ENCODE results near the gene FAM53C. TPM values are rescaled to one million over a fixed set of nuclear protein-coding genes. Genes with fewer than 3 reads are reported as not detected.
A peak's percentile ranks its signal among the peaks of the same experiment; 100 is the strongest.
"Not testable (repeated sequence)": the region's sequence is repeated elsewhere in the genome, so short reads cannot be mapped to it uniquely, and the experiment has no call there.

FAM53C gene
- total RNA-seq, 1 donor from 2014 or later, result 29.2 TPM

DNA sequence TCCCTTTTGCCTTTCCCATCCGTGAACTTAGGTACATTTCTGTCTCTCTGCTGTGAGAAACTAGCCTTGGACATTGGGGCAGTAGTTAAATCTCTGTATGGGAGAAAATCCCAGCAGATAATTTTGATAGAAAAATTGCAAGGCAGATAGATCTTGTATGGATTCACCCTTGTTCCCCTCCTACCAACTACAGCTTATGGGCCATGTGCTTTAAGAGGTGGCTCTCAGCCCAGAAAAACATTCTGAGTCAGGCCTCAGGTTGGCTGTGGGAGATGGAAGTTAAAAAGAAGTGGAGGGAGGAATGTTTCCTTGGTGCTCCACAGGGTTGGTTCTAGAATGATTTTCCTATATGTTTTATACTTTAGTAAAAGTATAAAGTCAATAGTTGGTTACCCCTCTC is 13.0 kb downstream of the FAM53C start:
- peak; percentile 47 for DNase-seq (ENCODE audit: low read depth)

DNA sequence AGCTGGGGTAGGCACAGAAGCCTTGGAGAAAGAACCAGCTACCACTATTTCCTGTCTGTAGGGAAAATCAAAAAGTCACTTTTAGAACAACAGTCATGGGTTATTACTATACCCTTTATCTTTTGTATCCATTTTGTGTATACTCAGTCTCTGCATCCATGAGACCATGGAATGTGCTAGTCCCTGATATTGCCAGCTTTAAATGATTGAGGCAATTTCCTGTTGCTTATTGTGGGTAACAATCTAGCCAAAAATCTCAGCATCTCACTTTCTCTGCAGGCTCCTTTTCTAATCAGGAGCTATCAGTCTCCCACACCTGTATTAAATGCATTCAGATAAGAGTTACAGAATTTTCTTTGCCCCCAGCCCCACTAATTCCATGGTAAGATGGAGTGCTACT is 13.5 kb downstream of the FAM53C start:
- DNase-seq (ENCODE audit: low read depth), result no peak

DNA sequence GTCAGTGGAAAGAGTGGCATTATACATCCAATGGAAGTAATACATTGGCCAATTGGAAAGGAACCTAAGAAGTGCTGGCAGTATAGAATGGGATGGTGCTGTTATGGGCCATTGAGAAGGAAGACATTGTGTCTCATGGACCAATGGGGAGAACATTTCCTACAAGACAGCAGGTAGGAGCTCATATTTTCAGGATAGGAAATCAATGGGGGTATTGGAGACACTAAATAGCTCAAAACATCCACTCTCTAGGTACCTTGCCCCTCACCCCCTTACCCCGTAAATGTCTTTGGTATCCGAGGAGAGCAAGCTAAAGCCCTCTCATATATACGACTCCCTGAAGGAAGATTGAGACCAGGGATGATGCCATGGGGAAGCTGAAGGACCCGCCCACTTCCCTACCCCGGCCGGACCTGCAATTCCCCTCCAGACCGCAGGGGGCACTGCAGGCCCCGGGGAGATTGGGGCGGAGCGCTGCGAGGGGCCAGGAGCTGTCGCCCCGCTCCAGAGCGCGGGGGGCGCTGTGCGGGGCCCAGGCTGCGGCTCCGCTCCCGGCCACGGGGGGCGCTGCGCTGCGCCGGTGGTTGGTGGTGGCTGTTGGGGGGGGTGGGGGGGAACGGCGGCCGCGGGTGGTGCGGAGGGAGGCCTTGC is 14.1 kb downstream of the FAM53C start, which contains the start of gene KDM3B:
KDM3B (plus strand) TSS at position 615 of the 651 bp plus-strand sequence. CDS start 111 bp downstream, outside the sequence.
- peak; percentile 44 for DNase-seq (ENCODE audit: low read depth)

DNA sequence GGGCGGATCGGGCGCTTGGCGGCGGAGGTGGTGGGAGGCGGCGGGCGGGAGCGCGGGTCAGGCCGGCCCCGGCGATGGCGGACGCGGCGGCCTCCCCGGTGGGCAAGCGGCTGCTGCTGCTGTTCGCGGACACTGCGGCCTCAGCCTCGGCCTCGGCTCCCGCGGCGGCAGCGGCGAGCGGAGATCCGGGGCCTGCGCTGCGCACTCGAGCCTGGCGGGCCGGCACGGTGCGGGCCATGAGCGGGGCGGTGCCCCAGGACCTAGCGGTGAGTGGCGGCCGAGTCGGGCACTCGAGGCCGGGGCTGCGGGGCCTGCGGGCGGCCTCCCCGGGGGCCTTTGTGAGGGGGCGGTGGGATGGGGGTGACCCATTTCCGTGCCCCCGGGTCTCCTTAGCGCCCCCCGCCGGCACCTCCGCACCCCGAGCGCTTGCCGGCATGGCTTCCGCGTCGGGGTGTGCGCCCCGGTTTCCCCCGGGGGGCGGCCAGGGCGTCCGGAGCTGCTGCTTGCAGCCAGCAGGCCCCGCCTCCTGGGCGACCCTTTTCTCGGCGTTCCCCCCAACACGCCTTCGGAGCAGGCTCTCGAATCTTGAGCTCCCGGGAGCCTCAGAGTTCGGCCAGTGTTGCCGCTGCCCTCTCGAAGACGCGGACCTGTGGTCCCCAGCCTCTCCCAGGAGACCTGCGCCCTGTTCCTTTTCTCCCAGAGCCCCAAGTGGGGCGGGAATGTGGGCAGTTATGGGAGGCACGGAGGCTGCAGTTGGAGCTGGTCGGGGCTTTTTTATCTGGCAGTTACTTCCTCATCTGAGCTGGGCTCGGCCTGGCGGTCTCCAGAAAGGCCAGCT is 14.9 kb downstream of the FAM53C start:
- DNase-seq (ENCODE audit: low read depth), result no peak

- DNase-seq (ENCODE audit: low read depth), result peak; percentile 35
These were observed 15.6 kb downstream of the FAM53C start for GRCh38 chr5:138353560-138354080.

- DNase-seq (ENCODE audit: low read depth), result no peak
These were observed 16.3 kb downstream of the FAM53C start for GRCh38 chr5:138354387-138354786.

DNA sequence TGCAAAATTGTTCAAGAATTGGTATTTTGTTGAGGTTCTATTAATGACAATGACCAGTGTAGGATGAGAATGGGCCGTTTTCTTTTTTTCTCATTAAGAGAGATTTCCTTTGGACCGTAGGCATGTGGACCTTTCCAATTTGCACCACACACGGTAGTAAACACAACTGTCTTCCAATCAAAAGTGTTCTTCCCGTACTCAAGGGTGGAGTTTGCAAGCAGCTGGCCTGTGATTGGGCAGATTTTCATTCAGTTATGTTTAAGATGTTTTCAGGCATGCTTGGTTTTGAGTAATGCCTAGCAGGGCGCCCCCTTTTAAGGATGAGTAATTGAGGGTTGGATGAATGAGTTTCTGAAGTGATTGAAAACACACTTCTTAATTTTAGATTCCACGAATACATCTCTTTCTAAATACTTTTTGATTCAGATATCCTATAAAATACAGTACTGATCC is 16.9 kb downstream of the FAM53C start:
- peak; percentile 92 for DNase-seq (ENCODE audit: low read depth)

DNA sequence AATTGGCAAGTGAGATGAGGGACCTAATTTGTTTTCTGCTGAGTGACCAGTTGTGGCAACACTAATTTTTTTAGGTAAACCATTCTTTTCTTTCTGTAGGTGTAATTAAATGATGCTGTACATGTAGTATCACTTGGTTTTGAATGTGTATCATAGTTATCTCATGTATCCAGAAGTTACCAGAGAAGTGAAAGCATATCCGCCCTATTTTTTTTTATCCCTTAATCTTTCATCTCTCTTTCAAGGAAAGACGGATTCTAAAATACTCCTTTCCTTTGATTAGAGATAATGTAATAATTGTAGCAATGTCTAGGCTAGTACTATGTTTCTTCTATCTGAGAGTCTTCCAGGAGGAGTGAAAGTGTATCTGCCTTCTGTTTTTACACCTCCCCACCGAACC is 21.6 kb downstream of the FAM53C start:
- no peak for DNase-seq (ENCODE audit: low read depth)

DNA sequence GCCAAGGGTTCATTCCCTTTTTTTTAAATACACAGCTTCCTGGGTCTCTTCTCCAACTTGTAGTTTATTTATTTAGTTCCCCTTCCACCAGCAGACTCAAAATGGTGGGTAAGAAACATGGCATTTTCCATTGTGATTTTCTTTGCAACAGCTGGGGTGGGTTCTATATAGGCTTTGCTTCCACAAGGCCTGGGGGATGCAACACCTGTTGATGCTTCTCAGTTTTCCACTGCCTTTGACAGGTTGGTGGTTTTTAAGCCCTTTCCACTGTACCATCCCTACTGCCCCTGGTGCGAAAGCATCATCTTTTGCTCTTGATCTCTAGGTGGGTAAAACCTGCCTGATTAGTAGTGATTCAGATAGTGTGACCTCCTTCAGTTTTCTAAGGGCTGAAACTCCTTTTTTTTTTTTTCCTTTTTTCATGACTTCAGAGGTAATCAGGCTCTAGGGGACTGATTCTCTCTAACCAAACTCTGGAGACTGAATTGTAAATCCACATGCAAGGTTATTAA is 22.9 kb downstream of the FAM53C start:
- DNase-seq (ENCODE audit: low read depth), result no peak

- DNase-seq (ENCODE audit: low read depth), result no peak
These were observed 26.5 kb downstream of the FAM53C start for GRCh38 chr5:138364576-138364975.

GRCh38 chr5:138366632-138367382 is 28.7 kb downstream of the FAM53C start:
- no peak for DNase-seq (ENCODE audit: low read depth)

GRCh38 chr5:138369261-138369660 is 31.2 kb downstream of the FAM53C start:
- no peak for DNase-seq (ENCODE audit: low read depth)

DNA sequence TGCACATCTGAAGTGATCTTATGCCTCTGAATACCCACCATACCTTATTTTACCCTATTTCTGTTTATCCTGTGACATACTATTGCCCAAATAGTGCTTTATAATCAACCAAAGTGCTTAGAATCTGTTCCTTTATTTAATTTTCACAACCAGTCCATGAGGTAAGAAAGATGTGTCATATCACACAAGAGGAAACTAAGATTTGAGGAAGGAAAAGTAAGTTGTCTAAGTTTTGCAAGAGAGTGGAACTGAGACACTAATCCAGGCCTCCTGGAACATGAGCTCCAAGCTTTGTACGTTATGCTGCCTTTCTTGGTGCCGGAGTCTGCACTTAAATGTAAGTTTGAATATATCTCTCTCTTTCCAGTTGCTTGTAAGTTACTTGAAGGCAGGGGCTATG is 31.6 kb downstream of the FAM53C start:
- DNase-seq (ENCODE audit: low read depth), result no peak

DNA sequence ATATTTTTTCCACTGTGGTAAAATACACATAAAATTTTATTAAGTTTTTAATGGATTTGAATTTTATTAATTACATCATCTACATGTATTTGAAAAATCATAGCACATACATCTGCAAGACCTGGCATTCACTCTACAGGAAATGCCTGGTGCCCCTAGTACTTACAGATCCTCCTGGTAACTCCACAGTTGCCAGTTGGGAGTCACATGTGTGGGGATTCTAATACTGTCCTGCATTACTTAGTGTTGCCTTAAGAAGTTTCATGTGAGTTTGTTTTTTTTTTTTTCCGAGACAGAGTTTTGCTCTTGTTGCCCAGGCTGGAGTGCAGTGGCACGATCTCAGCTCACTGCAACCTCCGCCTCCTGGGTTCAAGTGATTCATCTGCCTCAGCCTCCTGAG is 32.5 kb downstream of the FAM53C start:
- DNase-seq (ENCODE audit: low read depth), result no peak

DNA sequence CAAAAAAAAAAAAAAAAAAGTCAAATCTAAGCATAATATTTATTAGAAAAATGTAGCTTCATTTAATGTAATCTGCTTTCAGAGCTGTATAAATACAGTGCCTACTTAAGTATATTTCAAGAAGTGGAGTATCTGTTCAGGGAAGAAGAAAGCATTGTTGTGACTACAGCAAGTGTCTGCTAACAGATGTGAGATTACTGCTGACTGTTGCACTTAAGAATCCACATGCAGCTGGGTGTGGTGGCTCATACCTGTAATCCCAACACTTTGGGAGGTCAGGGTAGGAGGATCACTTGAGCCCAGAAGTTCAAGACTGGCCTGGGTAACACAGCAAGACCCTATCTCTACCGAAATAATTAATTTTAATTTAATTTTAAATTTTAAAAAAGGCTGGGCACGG is 33.4 kb downstream of the FAM53C start:
- DNase-seq (ENCODE audit: low read depth), result no peak

- no peak for DNase-seq (ENCODE audit: low read depth)
These were observed 34.2 kb downstream of the FAM53C start for GRCh38 chr5:138372225-138372624.

DNA sequence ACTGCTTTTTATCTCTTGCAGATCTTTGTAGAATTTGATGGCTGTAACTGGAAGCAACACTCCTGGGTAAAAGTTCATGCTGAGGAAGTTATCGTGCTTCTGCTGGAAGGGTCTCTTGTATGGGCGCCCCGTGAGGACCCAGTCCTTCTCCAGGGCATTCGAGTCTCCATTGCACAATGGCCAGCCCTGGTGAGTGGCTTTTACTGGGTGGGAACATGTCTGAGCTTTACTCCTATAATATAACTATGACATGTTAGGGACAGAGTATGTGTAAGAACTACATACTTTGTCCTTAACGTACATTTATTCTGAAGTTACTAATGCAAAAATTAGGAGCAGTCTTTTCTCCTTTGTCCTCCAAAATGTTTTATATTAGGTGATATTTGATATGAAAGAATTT is 34.6 kb downstream of the FAM53C start:
- DNase-seq (ENCODE audit: low read depth), result no peak

DNA sequence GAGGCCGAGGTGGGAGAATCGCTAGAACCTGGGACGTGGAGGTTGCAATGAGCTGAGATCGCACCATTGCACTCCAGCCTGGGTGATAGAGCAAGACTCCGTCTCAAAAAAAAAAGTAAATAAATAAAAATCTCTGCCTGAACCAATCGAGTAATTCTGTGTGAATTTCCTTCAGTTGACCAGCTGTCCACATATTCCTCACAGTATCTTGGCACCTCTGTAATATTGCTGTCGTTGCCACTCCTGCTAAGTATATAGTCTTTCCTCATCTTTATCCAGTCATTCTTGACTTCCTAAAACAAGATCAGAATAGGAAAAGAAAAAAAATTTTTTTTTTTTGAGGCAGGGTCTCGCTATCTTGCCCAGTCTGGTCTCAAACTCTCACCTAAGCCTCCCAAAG is 44.3 kb downstream of the FAM53C start:
- no peak for DNase-seq (ENCODE audit: low read depth)

DNA sequence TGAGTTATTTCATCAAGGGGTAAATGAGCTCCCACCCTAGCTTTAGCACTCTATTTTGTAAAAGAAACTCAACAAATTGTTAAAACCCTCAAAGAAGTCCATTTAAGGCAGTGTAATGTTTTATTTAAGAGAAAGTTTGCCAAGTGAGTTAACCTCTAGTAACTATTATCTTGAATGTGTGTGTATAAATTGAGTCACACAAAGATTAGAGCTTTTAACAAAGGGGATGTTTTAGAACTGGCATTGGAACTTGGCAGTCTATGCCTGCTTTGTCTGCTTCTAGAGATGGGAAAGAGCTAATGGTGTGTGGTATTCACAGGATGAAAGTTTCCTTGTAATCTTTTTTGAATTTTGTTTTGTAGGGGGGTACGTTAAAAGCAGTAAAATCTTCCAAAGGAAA is 47.6 kb downstream of the FAM53C start:
- DNase-seq (ENCODE audit: low read depth), result no peak

DNA sequence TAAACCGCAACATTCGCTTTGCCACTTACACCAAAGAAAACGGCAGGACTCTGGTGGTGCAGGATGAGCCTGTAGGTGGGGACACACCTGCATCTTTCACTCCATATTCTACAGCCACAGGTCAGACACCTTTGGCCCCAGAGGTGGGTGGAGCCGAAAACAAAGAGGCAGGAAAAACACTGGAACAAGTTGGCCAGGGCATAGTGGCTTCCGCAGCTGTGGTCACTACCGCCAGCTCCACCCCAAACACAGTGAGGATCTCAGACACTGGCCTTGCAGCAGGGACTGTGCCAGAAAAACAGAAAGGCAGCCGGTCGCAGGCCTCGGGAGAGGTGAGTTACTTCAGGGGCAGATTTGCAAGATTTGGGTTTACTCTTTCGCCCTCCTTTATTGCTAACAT is 48.2 kb downstream of the FAM53C start:
- DNase-seq (ENCODE audit: low read depth), result no peak

DNA sequence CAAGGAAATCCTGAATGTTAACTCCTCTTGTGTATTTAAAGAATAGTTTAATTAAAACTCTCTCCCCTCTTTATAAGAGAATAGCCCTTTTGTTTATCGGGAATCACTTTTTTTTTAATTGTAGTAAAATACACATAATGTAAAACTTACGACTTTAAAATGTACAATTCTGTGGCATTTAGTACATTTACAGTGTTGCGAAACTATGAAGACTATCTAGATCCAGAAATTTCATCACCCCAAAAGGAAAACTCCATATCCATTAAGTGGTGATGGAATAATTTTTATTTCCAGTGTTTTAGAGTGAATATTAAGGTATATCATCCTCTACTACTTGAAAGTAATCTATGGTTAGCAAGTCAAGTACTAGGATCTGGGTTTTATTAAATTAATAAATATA is 51.3 kb downstream of the FAM53C start:
- no peak for DNase-seq (ENCODE audit: low read depth)

GRCh38 chr5:138389911-138390310 is 51.8 kb downstream of the FAM53C start:
- not testable (repeated sequence) for DNase-seq (ENCODE audit: low read depth)
